Measurements from ENCODE around the gene ZDHHC18. TPM values are rescaled to one million over a fixed set of nuclear protein-coding genes. Genes with fewer than 3 reads are reported as not detected.

ZDHHC18 gene
- total RNA-seq, 1 experiment from 2014 or later: 21.3 TPM

DNA sequence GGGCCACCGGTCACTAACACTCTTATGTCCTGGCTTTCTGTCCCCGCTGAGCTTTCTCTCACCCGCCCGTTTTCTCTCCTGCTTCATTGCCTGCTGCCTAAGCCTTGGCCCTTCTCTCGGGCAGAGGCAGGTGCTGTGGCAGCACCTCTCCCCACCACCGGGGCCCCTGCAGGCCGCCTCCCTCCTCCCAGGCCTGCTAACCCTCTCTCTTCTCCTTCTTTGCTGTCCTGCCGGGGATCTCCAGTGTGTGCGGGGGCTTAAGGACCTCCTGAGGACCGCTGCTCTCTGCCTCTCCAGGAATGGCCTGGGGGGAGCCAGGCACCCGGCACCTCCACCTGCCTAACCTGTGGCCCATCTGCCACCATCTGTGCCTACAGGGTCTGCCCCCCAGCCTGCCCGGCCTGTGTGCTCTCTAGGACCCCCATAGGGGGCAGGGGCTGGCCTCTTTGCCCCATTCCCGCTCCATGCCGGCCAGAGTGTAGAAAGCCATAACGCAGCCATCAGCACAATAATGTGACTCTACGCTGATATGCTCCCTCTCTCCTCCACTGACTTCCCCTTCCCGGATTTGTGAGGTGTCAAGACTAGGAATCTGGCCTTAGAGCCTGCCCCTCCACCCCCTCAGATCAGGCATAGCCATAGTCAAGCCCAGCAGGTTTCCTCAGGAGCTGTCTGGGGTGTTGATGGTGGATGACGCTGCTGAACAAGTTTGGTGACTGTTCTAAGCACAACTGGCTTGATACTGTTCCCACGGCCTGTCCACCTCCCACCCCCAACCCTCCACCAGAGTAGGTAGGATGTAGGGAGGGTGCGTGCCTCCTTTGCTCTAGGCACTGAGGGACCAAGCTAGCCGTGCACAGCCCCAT is 30.3 kb downstream of the ZDHHC18 start:
- ChIA-PET POLR2A (interaction anchor here (1.2 kb wide), 1 partner anchor 9 kb away, joined by 4 read pairs; no protein-coding TSS in a partner anchor), CTCF (interaction anchor here (0.6 kb wide), 1 partner anchor 356 kb away, joined by 8 read pairs; no protein-coding TSS in a partner anchor)
- H3K36me3 Mint-ChIP-seq (ENCODE audit: insufficient read depth, unreplicated experiment): peaks cover 14% of the 10 kb centered on the region
- no peaks in the 10 kb centered on the region for H3K27me3 Mint-ChIP-seq (ENCODE audit: insufficient read depth, unreplicated experiment)
- H3K27me3 ChIP-seq (replicated peaks; ENCODE audit: control insufficient read depth, insufficient read depth, low read length): no peaks in the 10 kb centered on the region
- no TSS peak for BruUV-seq (replicated peaks)
- H3K36me3 ChIP-seq (ENCODE audit: control insufficient read depth, insufficient read depth, low read length): no peaks in the 10 kb centered on the region
- intact Hi-C loops (cut with micrococcal nuclease; ENCODE audit: unreplicated experiment): no loop called here
- no peak overlapping the region for H3K27ac Mint-ChIP-seq (ENCODE audit: unreplicated experiment)
- no peak overlapping the region for H3K4me3 ChIP-seq (ENCODE audit: low read depth, low read length)
- H3K4me3 Mint-ChIP-seq (ENCODE audit: unreplicated experiment): no peak overlapping the region
- no peaks in the 10 kb centered on the region for H3K9me3 Mint-ChIP-seq (ENCODE audit: unreplicated experiment)
- H3K4me1 Mint-ChIP-seq (ENCODE audit: low read depth, unreplicated experiment): peaks cover 2% of the 10 kb centered on the region
- TF ChIP-seq, protein P1, sequence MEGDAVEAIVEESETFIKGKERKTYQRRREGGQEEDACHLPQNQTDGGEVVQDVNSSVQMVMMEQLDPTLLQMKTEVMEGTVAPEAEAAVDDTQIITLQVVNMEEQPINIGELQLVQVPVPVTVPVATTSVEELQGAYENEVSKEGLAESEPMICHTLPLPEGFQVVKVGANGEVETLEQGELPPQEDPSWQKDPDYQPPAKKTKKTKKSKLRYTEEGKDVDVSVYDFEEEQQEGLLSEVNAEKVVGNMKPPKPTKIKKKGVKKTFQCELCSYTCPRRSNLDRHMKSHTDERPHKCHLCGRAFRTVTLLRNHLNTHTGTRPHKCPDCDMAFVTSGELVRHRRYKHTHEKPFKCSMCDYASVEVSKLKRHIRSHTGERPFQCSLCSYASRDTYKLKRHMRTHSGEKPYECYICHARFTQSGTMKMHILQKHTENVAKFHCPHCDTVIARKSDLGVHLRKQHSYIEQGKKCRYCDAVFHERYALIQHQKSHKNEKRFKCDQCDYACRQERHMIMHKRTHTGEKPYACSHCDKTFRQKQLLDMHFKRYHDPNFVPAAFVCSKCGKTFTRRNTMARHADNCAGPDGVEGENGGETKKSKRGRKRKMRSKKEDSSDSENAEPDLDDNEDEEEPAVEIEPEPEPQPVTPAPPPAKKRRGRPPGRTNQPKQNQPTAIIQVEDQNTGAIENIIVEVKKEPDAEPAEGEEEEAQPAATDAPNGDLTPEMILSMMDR (IDR thresholded peaks at IDR 0.05; ENCODE audit: insufficient read depth in 1 of 2, low read depth in 1 of 2, low read length in 1 of 2, severe bottlenecking in 1 of 2, unreplicated experiment in 1 of 2): no peak
- H3K4me1 ChIP-seq: no peaks in the 10 kb centered on the region
- no peaks in the 10 kb centered on the region for H3K9me3 ChIP-seq
- DNase-seq: no peak

DNA sequence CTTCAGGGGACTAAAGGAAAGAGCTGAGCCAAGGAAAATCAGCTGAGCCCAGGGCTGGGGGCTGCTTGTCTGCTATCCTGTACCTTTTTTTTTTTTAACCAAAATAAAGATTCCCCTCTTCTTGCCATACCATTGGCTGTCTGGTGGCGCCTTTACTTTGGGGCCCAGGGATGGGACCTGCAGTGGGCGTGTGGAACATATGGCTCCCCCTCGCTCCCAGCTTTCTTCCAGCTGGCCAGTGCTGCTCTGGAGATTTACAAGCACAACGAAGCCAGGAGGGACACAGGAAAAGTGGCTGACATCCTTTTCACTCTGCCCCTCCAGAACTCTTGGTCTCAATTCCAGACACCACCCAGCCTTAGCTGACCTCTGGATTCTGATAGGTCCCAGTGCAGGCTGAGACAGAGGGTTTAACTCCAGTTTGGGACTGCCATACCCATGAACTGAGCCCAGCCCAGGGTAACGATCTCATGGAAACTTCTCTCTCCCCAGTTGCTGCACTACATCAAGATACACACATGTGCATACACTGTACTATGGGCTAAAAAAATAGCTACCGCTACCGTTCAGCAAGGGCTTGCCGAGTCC is 31.1 kb downstream of the ZDHHC18 start:
- CTCF ChIA-PET: interaction anchor here (0.6 kb wide), 1 partner anchor 357 kb away, joined by 8 read pairs; no protein-coding TSS in a partner anchor
- H3K27ac Mint-ChIP-seq (ENCODE audit: unreplicated experiment): no peak overlapping the region
- no TSS peak for BruUV-seq (replicated peaks)

DNA sequence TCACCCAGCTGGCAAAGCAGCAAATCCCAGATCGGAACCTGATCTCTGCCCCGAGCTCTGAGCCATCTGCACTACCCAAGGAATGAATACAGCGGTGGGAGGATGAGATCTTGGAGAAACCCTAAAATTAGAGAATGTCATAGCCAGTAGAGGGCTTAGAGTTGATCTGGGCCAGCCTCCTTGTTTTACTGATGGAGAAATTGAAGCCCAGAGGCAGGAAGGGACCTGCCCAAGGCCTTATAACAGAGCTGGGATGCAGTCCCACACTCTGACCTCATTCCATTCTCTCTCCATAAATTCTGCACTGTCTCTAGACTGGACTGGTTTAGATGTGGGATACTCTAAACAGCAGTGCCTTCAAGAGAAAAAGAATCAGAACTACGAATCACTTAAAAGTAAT is 31.7 kb downstream of the ZDHHC18 start:
- no peak overlapping the region for H3K27ac Mint-ChIP-seq (ENCODE audit: unreplicated experiment)
- Histone ChIP-seq H3K4me1 (no peaks in the 10 kb centered on the region), H3K9me3 (no peaks in the 10 kb centered on the region), H3K36me3 (ENCODE audit: control insufficient read depth, insufficient read depth, low read length) (no peaks in the 10 kb centered on the region), H3K4me3 (ENCODE audit: low read depth, low read length) (no peak overlapping the region), H3K27me3 (replicated peaks; ENCODE audit: control insufficient read depth, insufficient read depth, low read length) (no peaks in the 10 kb centered on the region)
- ChIA-PET CTCF (no interaction called here), POLR2A (no interaction called here)
- TF ChIP-seq, protein P1 (IDR thresholded peaks at IDR 0.05; ENCODE audit: insufficient read depth in 1 of 2, low read depth in 1 of 2, low read length in 1 of 2, severe bottlenecking in 1 of 2, unreplicated experiment in 1 of 2): no peak
- intact Hi-C loops (cut with micrococcal nuclease; ENCODE audit: unreplicated experiment): no loop called here
- peaks cover 12% of the 10 kb centered on the region for H3K36me3 Mint-ChIP-seq (ENCODE audit: insufficient read depth, unreplicated experiment)
- H3K9me3 Mint-ChIP-seq (ENCODE audit: unreplicated experiment): no peaks in the 10 kb centered on the region
- peaks cover 7% of the 10 kb centered on the region for H3K4me1 Mint-ChIP-seq (ENCODE audit: low read depth, unreplicated experiment)
- no peak overlapping the region for H3K4me3 Mint-ChIP-seq (ENCODE audit: unreplicated experiment)
- no peak for DNase-seq
- no peaks in the 10 kb centered on the region for H3K27me3 Mint-ChIP-seq (ENCODE audit: insufficient read depth, unreplicated experiment)
- BruUV-seq (replicated peaks): no TSS peak

More for the DNA sequence above, 31.1 kb downstream of the ZDHHC18 start:
- Histone ChIP-seq H3K27me3 (replicated peaks; ENCODE audit: control insufficient read depth, insufficient read depth, low read length) (no peaks in the 10 kb centered on the region), H3K4me1 (no peaks in the 10 kb centered on the region), H3K4me3 (ENCODE audit: low read depth, low read length) (no peak overlapping the region), H3K36me3 (ENCODE audit: control insufficient read depth, insufficient read depth, low read length) (no peaks in the 10 kb centered on the region), H3K9me3 (no peaks in the 10 kb centered on the region)
- Mint-ChIP-seq H3K27me3 (ENCODE audit: insufficient read depth, unreplicated experiment) (no peaks in the 10 kb centered on the region), H3K4me3 (ENCODE audit: unreplicated experiment) (no peak overlapping the region), H3K36me3 (ENCODE audit: insufficient read depth, unreplicated experiment) (peaks cover 14% of the 10 kb centered on the region), H3K4me1 (ENCODE audit: low read depth, unreplicated experiment) (peaks cover 7% of the 10 kb centered on the region), H3K9me3 (ENCODE audit: unreplicated experiment) (no peaks in the 10 kb centered on the region)
- POLR2A ChIA-PET: no interaction called here
- TF ChIP-seq, protein P1 (IDR thresholded peaks at IDR 0.05; ENCODE audit: insufficient read depth in 1 of 2, low read depth in 1 of 2, low read length in 1 of 2, severe bottlenecking in 1 of 2, unreplicated experiment in 1 of 2): no peak
- intact Hi-C loops (cut with micrococcal nuclease; ENCODE audit: unreplicated experiment): no loop called here
- DNase-seq: no peak
